Stimulated activated CD4-positive, alpha-beta T cell treated with anti-CD3 and anti-CD28 coated beads, Interleukin-4, amount 100 ng/mL, for 48 hours (primary cell): ENCODE results near the gene OTUD7B.
A peak's percentile ranks its signal among the peaks of the same experiment; 100 is the strongest.
"Not testable (repeated sequence)": the region's sequence is repeated elsewhere in the genome, so short reads cannot be mapped to it uniquely, and the experiment has no call there.

Experiments
- DNase-seq, 2 donors: peaks; one replicate each; pipeline ENCODE4 v3.0.0-alpha.2; 2020; ENCODE audit warnings: low read depth in 2 of 2

The OTUD7B gene

GRCh38 chr1:150010393-150011115 is at the start of gene OTUD7B:
TSS of gene OTUD7B (minus strand) at chr1:150010726. CDS start at chr1:149977510, 33,216 bp downstream.
- peak; percentile 76 to 78 for DNase-seq

- DNase-seq = no peak
These were observed 49.7 kb upstream of the OTUD7B start for GRCh38 chr1:150060260-150060659.

DNA sequence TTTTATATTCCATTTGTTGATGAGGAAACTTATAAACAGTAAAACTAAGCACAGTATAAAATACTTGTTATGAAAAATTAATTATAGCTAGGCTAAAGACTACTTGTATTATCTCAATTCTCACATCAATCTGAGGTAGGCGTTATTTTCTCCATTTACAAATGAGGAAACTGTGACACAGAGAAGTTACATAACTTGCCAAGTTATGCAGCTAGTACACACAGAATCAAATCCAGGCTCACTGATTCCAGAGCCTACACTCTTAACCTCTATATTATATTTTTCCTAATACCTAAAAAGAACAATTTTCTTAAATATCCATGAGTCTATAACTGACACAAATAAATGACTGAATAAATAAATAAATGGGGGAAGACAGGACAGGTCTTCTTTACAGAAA is 45.9 kb upstream of the OTUD7B start:
- DNase-seq = no peak

DNA sequence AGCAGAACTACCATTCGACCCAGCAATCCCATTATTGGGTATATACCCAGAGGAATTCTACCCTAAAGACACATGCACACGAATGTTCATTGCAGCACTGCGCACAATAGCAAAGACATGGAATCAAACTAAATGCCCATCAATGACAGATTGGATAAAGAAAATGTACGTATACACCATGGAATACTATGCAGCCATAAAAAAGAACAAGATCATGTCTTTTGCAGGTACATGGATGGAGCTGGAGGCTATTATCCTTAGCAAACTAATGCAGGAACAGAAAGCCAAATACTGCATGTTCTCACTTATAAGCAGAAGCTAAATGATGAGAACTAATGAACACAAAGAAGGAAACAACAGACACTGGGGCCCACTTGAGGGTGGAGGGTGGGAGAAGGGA is 45.0 kb upstream of the OTUD7B start:
- not testable (repeated sequence) for DNase-seq

GRCh38 chr1:150053926-150054325 is 43.4 kb upstream of the OTUD7B start:
- no peak for DNase-seq

GRCh38 chr1:150051905-150052412 is 41.4 kb upstream of the OTUD7B start:
- not testable (repeated sequence) for DNase-seq

- DNase-seq = no peak
These were observed 40.5 kb upstream of the OTUD7B start for GRCh38 chr1:150051089-150051373.

- no peak for DNase-seq
These were observed 39.4 kb upstream of the OTUD7B start for GRCh38 chr1:150049926-150050325.

GRCh38 chr1:150034336-150034735 is 23.8 kb upstream of the OTUD7B start:
- DNase-seq = no peak

GRCh38 chr1:150028322-150028721 is 17.8 kb upstream of the OTUD7B start:
- no peak for DNase-seq

DNA sequence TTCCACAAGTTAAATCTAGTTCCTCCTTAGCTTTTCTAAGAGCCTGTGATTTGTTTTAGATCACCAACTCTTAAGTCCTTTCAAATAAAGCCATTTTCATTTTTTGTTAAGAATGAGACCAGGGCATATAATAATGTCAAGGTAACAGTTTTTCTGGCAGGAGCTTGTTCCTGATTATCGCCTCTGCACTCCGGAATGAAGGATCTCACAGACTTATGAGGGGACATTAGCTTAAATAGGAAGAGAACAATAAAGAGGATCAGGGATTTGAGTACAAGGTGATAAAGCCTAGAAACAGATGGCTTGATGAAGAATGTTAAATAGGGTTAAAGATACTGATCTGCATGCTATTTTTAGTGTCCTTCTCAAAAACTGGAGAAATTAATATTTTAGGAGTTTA is 13.6 kb upstream of the OTUD7B start:
- no peak for DNase-seq

GRCh38 chr1:150022357-150022756 is 11.8 kb upstream of the OTUD7B start:
- DNase-seq = no peak

DNA sequence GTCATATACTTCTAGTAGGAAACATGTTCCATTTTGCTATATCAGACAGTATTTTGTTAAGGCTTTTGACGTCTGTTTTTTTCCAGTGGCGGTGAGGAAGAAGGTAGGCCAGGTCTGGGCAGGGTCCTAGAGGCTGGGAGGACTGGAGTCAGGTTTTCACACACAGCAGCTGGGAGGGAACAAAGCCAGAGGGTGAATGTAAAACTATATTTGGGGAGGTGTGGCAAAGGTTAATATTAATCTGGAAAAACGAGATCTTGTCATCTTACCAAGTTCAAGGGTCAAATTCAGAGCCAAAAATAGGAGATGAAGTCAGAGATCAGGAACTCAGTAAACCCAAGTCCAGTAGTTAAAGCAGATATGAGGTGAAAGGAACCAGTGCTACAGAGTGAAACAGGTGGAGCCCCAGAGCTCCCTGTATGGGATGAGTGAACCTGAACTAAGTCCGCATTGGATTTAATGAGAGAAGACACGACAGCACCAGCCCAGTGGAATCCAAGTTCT is 10.7 kb upstream of the OTUD7B start:
- DNase-seq = no peak

DNA sequence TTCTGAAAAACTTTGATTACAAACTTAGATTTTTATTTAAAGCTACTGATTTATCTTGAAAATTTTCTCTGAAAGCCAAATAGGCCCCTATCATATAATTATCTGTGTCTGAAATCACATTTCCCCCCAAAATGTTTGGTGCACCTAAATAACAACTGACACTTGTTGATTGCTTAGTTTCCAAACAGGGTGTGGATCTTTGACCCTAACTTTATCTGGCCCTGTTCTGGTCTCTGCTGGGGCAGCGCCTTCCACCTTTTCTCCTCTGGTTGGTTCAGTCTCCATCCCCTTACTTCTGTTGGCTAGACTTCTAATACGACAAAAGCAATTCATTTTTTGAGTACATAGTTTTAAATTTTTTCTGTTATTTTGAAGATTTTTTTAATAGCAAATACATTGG is 10.2 kb upstream of the OTUD7B start:
- no peak for DNase-seq

DNA sequence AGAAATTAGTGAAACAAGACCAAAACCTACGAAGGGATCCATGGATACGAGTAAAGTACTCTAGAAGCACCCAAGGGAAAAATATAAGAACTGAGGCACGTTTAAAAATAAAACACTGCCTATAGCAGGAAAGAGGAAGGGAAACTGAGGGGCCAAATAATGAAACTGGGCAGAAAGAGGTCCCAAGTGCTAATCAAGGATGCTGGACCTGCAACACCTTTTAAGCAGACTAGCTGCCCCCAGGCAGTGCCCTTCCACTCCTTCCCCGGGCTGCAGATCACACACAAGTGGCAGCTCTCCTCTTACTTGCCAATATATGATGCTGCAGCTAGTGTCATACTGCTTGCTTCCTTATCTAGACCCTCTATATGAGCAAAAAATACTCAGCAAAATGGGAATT is 7.6 kb upstream of the OTUD7B start:
- DNase-seq = no peak

DNA sequence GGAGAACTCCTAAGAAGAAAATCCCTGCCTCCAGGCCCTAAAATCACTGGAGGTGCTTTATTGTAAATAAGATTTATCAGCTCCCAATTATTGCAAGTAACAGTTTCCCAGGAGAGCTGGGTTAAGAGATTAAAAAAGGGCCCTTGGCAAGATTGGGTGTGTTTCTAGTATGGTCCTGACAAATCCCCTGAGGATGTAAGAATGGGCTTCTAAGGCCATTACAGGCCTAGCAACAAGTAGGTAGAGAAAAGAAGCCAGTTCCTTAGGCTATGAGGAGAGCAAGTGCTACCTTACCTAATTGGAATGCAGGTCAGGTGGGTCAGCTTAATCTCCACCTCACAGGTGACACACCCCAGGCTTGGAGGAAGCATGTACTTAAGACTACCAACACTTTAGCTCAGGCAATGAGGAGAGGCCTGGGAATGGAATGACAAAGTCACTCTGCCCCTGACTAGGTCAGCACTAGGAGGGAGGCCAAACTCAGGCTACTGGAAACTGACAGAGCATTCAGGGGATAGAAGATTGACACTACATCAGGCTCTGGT is 6.8 kb upstream of the OTUD7B start:
- no peak for DNase-seq

- no peak for DNase-seq
These were observed 5.2 kb upstream of the OTUD7B start for GRCh38 chr1:150015651-150016131.

GRCh38 chr1:150012611-150013010 is 2.1 kb upstream of the OTUD7B start:
- DNase-seq = no peak

GRCh38 chr1:150009604-150010392 is 728 bp downstream of the OTUD7B start:
- peak; percentile 34 to 59 for DNase-seq

DNA sequence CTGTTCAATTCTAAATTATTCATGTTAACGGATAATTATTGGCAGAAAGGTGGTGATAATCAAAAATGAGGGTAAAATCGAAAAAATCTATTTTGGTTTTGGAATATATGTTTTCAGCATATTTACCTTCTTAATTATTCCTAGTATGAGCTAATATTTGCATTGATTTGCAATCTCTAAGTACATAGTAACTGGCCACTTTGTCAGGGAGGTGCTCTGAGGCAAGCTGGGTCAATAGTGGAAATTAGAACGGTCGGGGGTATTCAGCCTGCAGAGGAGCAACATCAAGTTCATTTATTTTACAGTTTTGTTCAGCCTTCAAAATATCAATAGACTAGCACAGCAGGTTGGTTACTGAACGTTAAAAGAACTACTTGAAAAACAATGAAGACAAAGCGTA is 1.8 kb downstream of the OTUD7B start:
- DNase-seq = no peak

DNA sequence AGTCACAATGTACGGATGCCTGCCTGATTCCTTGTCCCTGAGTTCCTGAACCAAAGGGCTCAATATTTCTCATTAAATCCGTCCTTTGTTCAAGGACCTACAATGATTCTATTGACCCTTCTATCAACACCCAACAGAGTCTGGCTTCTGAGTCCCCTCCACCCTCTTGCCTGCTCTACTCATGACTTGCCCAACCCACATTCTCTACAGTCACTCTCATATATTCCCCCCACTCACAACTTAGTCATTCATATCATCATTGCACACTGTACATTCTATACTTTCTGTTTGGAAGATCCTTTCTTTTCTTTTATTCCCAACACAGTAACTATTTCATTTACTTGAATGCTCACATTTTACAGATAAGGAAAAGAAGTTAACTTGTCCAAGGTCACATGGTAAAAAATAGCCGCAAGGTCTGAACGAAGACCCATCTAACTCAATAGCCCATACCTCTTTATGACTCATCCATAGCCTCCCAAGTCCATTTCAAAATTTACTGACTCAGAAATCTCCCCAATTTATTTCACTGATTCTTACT is 3.6 kb downstream of the OTUD7B start:
- DNase-seq = no peak

DNA sequence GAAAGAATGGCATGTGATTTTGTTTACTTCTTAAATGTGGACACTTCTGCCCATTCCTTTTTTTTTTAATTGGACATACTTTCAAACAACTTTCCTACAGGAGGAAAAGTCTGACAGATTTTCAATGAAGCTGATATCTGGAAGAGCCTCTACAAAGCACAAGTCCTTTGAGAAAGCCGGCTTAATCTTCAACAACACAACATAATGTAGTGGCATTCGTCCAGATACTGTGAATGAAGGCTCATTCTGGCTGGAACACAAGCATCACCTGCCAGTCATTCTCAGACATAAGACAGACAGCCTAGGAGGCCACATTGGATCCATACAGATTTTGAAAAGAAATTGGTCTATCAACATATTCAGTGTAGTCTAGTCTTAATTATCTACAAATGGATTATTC is 4.9 kb downstream of the OTUD7B start:
- no peak for DNase-seq
